Adrenal gland (tissue), 5 donors: ENCODE data around the gene ADARB2.

Experiments used
- POLR2A ChIP-seq, 2 donors: fragments of 450-650 bp; IDR thresholded peaks; one replicate each; pipeline ENCODE4 v1.6.1; 2017; ENCODE audit warnings: antibody characterized with exemption in 2 of 2, mild to moderate bottlenecking in 2 of 2, moderate library complexity in 1 of 2
- TF ChIP-seq, protein P1 (sequence below), 6 experiments: fragments of 450-650 bp in 4 of 6; fragments of 200-600 bp in 2 of 6; sonication (generic) in 1 of 6; IDR thresholded peaks; 1 replicate in 5 of 6; 2 replicates in 1 of 6; pipeline versions ENCODE4 v1.5.1 to v1.8.0; 2016 to 2021; ENCODE audit warnings: antibody characterized with exemption in 6 of 6, mild to moderate bottlenecking in 2 of 6, moderate library complexity in 1 of 6
- donor health status: DM: no; HTN: no; CAD: no.

DNA sequence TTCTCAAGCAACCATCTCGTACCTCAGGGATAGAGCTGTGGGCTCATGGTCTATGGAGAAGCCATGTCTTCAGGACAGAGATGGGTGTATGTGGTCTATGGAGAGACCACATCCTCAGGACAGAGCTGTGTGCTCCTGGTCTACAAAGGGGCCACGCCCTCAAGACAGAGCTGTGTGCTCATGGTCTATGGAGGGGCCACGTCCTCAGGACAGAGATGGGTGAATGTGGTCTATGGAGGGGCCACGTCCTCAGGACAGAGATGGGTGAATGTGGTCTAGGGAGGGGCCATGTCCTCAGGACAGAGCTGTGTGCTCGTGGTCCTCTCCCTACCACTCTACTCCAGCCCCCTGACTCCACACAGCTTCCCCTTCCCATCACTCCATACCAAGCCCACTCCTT is 563.3 kb downstream of the ADARB2 start:
- TF ChIP-seq POLR2A (IDR thresholded peaks at IDR 0.05): no peak
- TF ChIP-seq, protein P1, sequence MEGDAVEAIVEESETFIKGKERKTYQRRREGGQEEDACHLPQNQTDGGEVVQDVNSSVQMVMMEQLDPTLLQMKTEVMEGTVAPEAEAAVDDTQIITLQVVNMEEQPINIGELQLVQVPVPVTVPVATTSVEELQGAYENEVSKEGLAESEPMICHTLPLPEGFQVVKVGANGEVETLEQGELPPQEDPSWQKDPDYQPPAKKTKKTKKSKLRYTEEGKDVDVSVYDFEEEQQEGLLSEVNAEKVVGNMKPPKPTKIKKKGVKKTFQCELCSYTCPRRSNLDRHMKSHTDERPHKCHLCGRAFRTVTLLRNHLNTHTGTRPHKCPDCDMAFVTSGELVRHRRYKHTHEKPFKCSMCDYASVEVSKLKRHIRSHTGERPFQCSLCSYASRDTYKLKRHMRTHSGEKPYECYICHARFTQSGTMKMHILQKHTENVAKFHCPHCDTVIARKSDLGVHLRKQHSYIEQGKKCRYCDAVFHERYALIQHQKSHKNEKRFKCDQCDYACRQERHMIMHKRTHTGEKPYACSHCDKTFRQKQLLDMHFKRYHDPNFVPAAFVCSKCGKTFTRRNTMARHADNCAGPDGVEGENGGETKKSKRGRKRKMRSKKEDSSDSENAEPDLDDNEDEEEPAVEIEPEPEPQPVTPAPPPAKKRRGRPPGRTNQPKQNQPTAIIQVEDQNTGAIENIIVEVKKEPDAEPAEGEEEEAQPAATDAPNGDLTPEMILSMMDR (IDR thresholded peaks at IDR 0.05): no peak
